ENCODE results near the gene NCAPD2.
A peak's percentile ranks its signal among the peaks of the same experiment; 100 is the strongest.

The NCAPD2 gene

DNA sequence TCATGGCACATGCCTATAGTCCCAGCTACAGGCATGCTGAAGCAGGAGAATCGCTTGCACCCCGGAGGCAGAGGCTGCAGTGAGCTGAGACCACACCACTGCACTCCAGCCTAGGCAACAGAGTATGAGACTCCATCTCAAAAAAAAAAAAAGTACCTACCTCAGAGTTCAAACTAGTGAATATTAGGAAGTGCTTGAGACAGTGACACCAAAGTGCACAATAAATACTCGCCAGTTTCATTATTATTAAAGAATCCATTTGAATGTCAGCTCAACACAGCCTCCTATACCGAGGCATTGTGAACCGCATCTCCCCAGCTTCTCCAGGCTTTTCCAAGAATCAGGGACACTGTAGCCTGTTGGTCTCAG lies 45.4 kb downstream of the NCAPD2 start:
- Histone ChIP-seq H4K20me1 (peaks cover 58 to 73% (median 62%) of the 10 kb centered on the region in 11 experiments), H3K9me3 (replicated peaks in 1 of 11) (no peaks in the 10 kb centered on the region), H3K4me1 (peaks cover 70 to 82% (median 74%) of the 10 kb centered on the region in 10 experiments), H3K4me2 (peak overlapping the region; percentile 85 to 100 (median 96)), H3K27ac (peak overlapping the region in 5 of 11 experiments; percentile 65 to 100 (median 98); a peak in 6 of 22 replicates), H3K36me3 (peaks cover 61 to 80% (median 67%) of the 10 kb centered on the region in 11 experiments), H3K9ac (peak overlapping the region in 7 of 11 experiments; percentile 58 to 100 (median 99); a peak in 15 of 22 replicates), H3K4me3 (peak overlapping the region in 2 of 10 experiments; percentile 29 to 53; a peak in 1 of 20 replicates), H3K27me3 (no peaks in the 10 kb centered on the region)
- TF ChIP-seq Cebpa-rat (IDR thresholded peaks at IDR 0.05) = no peak

DNA sequence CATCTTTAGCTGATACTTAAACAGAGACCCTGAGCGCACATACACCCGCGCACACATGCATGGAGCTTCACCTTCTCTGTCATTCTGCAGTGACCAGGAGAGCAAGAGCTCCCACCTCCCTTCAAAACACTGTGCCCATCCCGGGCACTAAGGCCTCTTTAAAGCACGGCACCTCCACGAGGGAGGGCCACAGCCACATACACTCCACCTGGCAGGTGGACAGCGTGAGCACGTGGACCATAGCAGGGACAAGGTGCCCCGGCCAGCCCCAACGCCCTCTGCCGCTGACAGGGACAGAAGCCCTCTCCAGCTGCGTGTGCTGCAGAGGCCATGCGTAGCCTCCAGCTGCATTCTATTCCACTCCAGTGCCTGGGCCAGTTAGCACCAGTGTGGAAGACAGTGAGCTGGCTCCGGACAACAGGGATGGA lies 45.8 kb downstream of the NCAPD2 start:
- Histone ChIP-seq H3K4me1 (peaks cover 70 to 84% (median 74%) of the 10 kb centered on the region in 10 experiments), H3K4me3 (peak overlapping the region in 7 of 10 experiments; percentile 17 to 59 (median 46); a peak in 12 of 20 replicates), H3K27me3 (no peaks in the 10 kb centered on the region), H3K4me2 (peak overlapping the region; percentile 85 to 100 (median 96)), H3K9me3 (replicated peaks in 1 of 11) (no peaks in the 10 kb centered on the region), H4K20me1 (peaks cover 56 to 70% (median 60%) of the 10 kb centered on the region in 11 experiments), H3K9ac (peak overlapping the region in 10 of 11 experiments; percentile 27 to 100 (median 63); a peak in 19 of 22 replicates), H3K27ac (peak overlapping the region in 8 of 11 experiments; percentile 38 to 98 (median 62); a peak in 13 of 22 replicates), H3K36me3 (peaks cover 65 to 83% (median 72%) of the 10 kb centered on the region in 11 experiments)
- no peak for TF ChIP-seq Cebpa-rat (IDR thresholded peaks at IDR 0.05)

DNA sequence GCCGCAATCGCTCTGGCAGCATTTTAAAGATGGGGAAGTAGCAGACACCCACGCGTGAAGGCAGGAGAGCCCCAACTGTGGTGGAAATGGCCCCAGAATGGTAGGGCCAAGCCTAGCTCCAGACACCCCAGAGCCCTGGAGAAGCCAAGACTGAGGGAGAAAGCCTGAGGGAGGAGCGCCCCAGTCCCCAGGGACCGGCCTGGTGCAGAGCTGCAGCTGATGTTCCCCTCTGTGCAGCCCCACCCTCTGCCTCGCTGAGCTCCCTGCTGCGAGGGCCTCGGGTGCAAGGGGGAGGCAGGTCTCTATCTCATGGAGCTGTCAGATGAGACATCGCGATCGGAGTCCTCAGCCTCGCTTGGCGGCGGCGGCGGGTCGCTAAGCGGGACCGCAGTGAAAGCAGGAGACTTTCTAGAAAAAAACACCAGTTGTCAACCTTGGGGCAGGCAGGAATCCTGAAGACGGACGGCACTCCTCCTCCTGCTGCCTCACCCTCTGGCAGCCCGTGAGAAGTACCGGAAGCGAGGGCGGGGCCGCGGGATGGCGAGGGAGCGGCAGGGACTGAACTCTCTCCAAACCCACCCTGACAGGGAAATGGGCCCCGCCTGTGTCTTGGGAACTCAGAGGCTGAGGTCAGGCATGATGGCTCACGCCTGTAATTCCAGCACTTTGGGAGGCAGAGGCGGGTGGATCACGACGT lies 46.4 kb downstream of the NCAPD2 start:
- TF ChIP-seq Cebpa-rat (IDR thresholded peaks at IDR 0.05) = no peak
- Histone ChIP-seq H3K36me3 (peaks cover 68 to 83% (median 75%) of the 10 kb centered on the region in 11 experiments), H3K9me3 (replicated peaks in 1 of 11) (no peaks in the 10 kb centered on the region), H3K4me1 (peaks cover 70 to 84% (median 74%) of the 10 kb centered on the region in 10 experiments), H3K4me2 (peak overlapping the region; percentile 85 to 100 (median 96)), H4K20me1 (peaks cover 50 to 64% (median 54%) of the 10 kb centered on the region in 11 experiments), H3K27ac (peak overlapping the region in 10 of 11 experiments; percentile 12 to 98 (median 58); a peak in 20 of 22 replicates), H3K9ac (peak overlapping the region; percentile 13 to 100 (median 58); a peak in 19 of 22 replicates), H3K4me3 (peak overlapping the region in 9 of 10 experiments; percentile 17 to 59 (median 40); a peak in 15 of 20 replicates), H3K27me3 (no peaks in the 10 kb centered on the region)

DNA sequence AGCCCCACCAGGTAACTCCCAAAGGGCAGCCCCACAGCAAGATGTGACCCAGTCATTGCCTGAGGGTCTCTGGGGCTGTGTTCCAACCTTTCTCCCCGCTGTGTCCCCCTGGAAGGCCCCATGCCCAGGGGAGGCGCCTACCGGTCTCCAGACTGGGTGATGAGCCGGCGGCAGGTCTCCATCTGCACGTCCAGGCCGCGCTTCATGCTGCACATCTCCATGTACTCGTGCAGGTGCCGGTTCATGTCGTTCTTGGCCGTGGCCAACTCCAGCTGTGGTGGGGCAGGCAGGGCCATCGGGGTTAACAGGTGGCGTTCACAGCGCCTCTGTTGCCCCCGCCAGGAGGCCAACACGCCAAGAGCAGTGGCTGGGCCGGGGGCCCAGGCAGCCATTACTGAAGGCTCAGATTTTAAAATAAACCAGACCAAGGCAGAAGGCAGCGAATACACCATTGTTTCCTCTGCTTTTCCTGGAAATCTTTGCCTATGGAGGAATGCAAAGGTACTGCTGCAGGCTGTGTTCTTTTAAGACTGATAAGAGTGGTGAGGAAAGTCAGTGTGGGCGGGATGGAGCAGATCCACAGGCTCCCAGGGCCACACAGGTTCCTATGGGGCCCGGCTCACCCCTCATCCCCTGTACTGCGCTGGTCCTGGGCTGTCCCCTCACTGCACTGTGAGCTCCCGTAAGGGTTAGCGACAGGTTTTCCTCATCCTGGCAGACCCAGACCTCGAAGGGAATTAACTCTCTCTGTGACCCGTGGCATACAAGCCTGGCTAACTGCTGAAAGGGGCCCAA lies 47.7 kb downstream of the NCAPD2 start:
- Histone ChIP-seq H3K27me3 (no peaks in the 10 kb centered on the region), H4K20me1 (peaks cover 38 to 51% (median 41%) of the 10 kb centered on the region in 11 experiments), H3K9ac (peak overlapping the region; percentile 27 to 100 (median 58); a peak in 18 of 22 replicates), H3K4me1 (peaks cover 63 to 80% (median 66%) of the 10 kb centered on the region in 10 experiments), H3K27ac (peak overlapping the region in 10 of 11 experiments; percentile 12 to 98 (median 58); a peak in 17 of 22 replicates), H3K4me2 (peak overlapping the region; percentile 85 to 100 (median 96)), H3K36me3 (peaks cover 68 to 83% (median 75%) of the 10 kb centered on the region in 11 experiments), H3K9me3 (replicated peaks in 1 of 11) (no peaks in the 10 kb centered on the region), H3K4me3 (peak overlapping the region in 3 of 10 experiments; percentile 52 to 59 (median 53); a peak in 3 of 20 replicates)
- no peak for TF ChIP-seq Cebpa-rat (IDR thresholded peaks at IDR 0.05)

DNA sequence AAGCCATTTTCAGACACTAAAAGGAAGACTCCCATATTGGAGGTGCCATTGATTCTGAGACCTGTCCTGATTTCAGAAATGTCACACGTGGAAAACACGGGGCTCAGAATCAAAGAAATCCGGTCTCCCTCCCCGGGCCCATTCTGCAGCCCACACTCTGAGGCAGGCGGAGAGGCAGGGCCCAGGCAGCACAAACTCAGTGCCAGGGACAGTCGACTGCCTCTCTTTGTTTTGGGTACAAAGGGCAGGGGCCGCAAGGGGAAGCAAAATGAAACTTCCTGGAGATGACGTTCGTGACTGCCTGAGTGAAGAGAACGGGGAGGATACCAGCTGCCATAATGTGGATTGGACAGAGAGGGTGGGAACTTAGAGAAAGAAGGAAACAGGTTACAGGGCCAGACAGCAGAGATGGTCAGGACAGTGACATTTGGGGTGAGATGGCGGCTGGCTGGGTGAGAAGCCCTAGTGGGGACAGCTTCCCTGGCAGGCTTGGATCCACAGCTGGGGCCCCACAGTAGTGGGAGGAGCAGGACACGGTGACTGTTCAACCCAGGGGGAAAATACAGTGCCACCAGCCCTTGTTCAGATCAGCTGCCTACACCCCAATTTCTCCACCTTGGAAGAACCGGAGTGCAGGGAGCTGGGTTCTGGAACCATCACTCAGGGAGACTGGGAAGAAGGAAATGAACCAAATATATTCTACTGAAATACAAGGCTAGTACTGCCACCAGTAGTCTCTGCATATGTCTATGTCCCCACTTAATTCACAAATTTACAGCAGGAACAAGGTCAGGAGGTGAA lies 48.5 kb downstream of the NCAPD2 start:
- no peak overlapping the region for H3K4me3 ChIP-seq
- peaks cover 68 to 83% (median 75%) of the 10 kb centered on the region in 11 experiments for H3K36me3 ChIP-seq
- no peak for TF ChIP-seq Cebpa-rat (IDR thresholded peaks at IDR 0.05)
- peak overlapping the region; percentile 7 to 100 (median 96); a peak in 18 of 22 replicates for H3K4me2 ChIP-seq
- H3K9ac ChIP-seq = peak overlapping the region in 8 of 11 experiments; percentile 20 to 100 (median 38); a peak in 15 of 22 replicates
- H4K20me1 ChIP-seq = peaks cover 29 to 43% (median 33%) of the 10 kb centered on the region in 11 experiments
- H3K27me3 ChIP-seq = no peaks in the 10 kb centered on the region
- no peaks in the 10 kb centered on the region for H3K9me3 ChIP-seq (replicated peaks in 1 of 11)
- peak overlapping the region in 9 of 11 experiments; percentile 15 to 98 (median 59); a peak in 14 of 22 replicates for H3K27ac ChIP-seq
- H3K4me1 ChIP-seq = peaks cover 56 to 80% (median 62%) of the 10 kb centered on the region in 10 experiments

DNA sequence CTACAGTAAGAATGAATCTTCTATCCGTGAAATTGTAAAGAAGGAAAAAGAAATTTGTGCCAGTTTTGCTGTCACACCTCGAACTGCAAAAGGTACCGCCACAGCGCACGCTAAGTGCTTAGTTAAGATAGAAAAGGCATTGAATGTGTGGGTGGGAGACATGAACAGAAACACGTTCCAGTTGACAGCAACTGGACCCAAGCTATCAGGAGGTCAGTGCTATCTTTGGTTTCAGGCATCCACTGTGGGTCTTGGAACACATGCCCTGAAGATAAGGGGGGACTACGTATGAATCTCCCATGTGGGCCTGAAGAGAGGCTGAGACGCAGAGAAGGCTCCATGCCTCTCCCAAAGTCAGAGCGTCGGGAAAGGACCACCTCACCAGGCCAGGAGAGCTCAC lies 52.1 kb downstream of the NCAPD2 start:
- peaks cover 0 to 22% (median 2%) of the 10 kb centered on the region in 11 experiments; a peak in 10 of 22 replicates for H4K20me1 ChIP-seq
- H3K4me3 ChIP-seq = no peak overlapping the region
- no peaks in the 10 kb centered on the region for H3K27me3 ChIP-seq
- H3K9ac ChIP-seq = 0 out of 22 replicates have a peak overlapping the region, but pooled peaks of 1 of the 11 experiments have one; percentile 18
- H3K4me1 ChIP-seq = peaks cover 56 to 80% (median 63%) of the 10 kb centered on the region in 10 experiments
- peaks cover 65 to 91% (median 75%) of the 10 kb centered on the region in 11 experiments for H3K36me3 ChIP-seq
- H3K4me2 ChIP-seq = no peak overlapping the region
- no peaks in the 10 kb centered on the region for H3K9me3 ChIP-seq (replicated peaks in 1 of 11)
- no peak for TF ChIP-seq Cebpa-rat (IDR thresholded peaks at IDR 0.05)
- H3K27ac ChIP-seq = no peak overlapping the region

DNA sequence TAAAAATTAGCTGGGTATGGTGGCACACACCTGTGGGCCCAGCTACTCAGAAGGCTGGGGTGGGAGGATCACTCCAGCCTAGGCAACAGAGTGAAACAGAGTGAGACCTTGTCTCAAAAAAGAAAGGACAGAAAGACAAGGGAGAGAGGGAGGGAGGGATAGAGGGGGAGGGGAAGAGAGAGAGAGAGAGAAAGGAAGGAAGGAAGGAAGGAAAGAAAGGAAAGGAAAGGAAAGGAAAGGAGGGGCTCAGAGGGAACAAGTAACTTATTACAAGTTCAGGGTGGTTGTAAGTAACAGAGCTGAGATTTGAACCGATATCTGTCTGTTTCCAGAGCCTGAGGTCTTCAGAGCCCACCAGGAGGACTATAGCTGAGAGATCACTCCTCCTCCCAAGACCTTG lies 53.7 kb downstream of the NCAPD2 start:
- no peaks in the 10 kb centered on the region for H3K27me3 ChIP-seq
- H4K20me1 ChIP-seq = peaks cover 0 to 33% (median 14%) of the 10 kb centered on the region in 11 experiments; a peak in 13 of 22 replicates
- H3K27ac ChIP-seq = peak overlapping the region in 10 of 11 experiments; percentile 10 to 86 (median 80); a peak in 17 of 22 replicates
- peak overlapping the region in 4 of 10 experiments; percentile 47 to 99 (median 74); a peak in 6 of 20 replicates for H3K4me3 ChIP-seq
- H3K9me3 ChIP-seq (replicated peaks in 1 of 11) = no peaks in the 10 kb centered on the region
- TF ChIP-seq Cebpa-rat (IDR thresholded peaks at IDR 0.05) = no peak
- peaks cover 59 to 82% (median 73%) of the 10 kb centered on the region in 11 experiments for H3K36me3 ChIP-seq
- peak overlapping the region; percentile 27 to 83 (median 73); a peak in 16 of 22 replicates for H3K9ac ChIP-seq
- peaks cover 56 to 80% (median 63%) of the 10 kb centered on the region in 10 experiments for H3K4me1 ChIP-seq
- H3K4me2 ChIP-seq = peak overlapping the region; percentile 24 to 100 (median 99); a peak in 19 of 22 replicates
